Right atrium auricular region (tissue), 2 donors: ENCODE data around the gene KCNMA1. TPM values are rescaled to one million over a fixed set of nuclear protein-coding genes. Genes with fewer than 3 reads are reported as not detected.

Source experiments
- DNase-seq: peaks from one replicate; pipeline ENCODE4 v3.0.0-alpha.2; 2019; ENCODE audit warnings: low spot score
- H3K27ac ChIP-seq, 2 donors: fragments of 200-600 bp; sonication (generic); 1 replicate in 1 of 2; 2 replicates in 1 of 2; pipeline ENCODE4 v1.5.1; 2016 to 2019
- H3K27me3 ChIP-seq, 2 donors: fragments of 200-600 bp; sonication (generic); one replicate each; pipeline versions ENCODE4 v1.5.1 to v1.6.0; 2017 to 2019
- H3K36me3 ChIP-seq: fragments of 200-600 bp; sonication (generic); one replicate; pipeline ENCODE4 v1.5.1; 2016
- H3K4me1 ChIP-seq, 2 donors: fragments of 200-600 bp; sonication (generic); one replicate each; pipeline versions ENCODE4 v1.5.1 to v1.6.0; 2017 to 2019
- H3K4me3 ChIP-seq, 2 donors: fragments of 200-600 bp; sonication (generic); 1 replicate in 1 of 2; 2 replicates in 1 of 2; pipeline ENCODE4 v1.5.1; 2017 to 2019; ENCODE audit warnings: mild to moderate bottlenecking in 1 of 2, moderate library complexity in 1 of 2
- H3K9me3 ChIP-seq, 2 donors: fragments of 200-600 bp; sonication (generic); one replicate each; pipeline ENCODE4 v1.5.1; 2019
- CTCF ChIP-seq, 2 donors: fragments of 200-600 bp; sonication (generic); IDR thresholded peaks; one replicate each; pipeline ENCODE4 v1.5.1; 2019; ENCODE audit warnings: antibody characterized with exemption in 2 of 2
- total RNA-seq, 2 donors: library from RNA; depleted of rRNA; stranded (reverse); fragments of >200 nt; gene quantifications; one replicate each; pipeline ENCODE4 v1.1.0, GENCODE V29; 2016

The KCNMA1 gene
- total RNA-seq, 2 donors from 2014 or later: 2.3 to 3.5 TPM

GRCh38 chr10:77082601-77083252 is 554.9 kb downstream of the KCNMA1 start:
- DNase-seq: no peak
- H3K36me3 ChIP-seq: no peaks in the 10 kb centered on the region
- H3K4me1 ChIP-seq: peaks cover 0 to 8% of the 10 kb centered on the region in 2 donors
- no peaks in the 10 kb centered on the region for H3K27me3 ChIP-seq
- no peaks in the 10 kb centered on the region for H3K9me3 ChIP-seq
- TF ChIP-seq CTCF (IDR thresholded peaks at IDR 0.05): no peak
- H3K4me3 ChIP-seq: no peak overlapping the region
- H3K27ac ChIP-seq: no peak overlapping the region

- Histone ChIP-seq H3K9me3 (no peaks in the 10 kb centered on the region), H3K4me3 (no peak overlapping the region), H3K27me3 (no peaks in the 10 kb centered on the region), H3K36me3 (no peaks in the 10 kb centered on the region), H3K4me1 (peaks cover 0 to 8% of the 10 kb centered on the region in 2 donors), H3K27ac (no peak overlapping the region)
- no peak for DNase-seq
- no peak for TF ChIP-seq CTCF (IDR thresholded peaks at IDR 0.05)
Observed at GRCh38 chr10:77081481-77081891, 556.1 kb downstream of the KCNMA1 start.

GRCh38 chr10:77080361-77081027 is 557.1 kb downstream of the KCNMA1 start:
- Histone ChIP-seq H3K4me1 (peaks cover 0 to 8% of the 10 kb centered on the region in 2 donors), H3K27ac (no peak overlapping the region)
- no peak for DNase-seq

GRCh38 chr10:77079592-77080300 is 557.9 kb downstream of the KCNMA1 start:
- Histone ChIP-seq H3K36me3 (no peaks in the 10 kb centered on the region), H3K4me1 (peaks cover 0 to 5% of the 10 kb centered on the region in 2 donors), H3K4me3 (no peak overlapping the region), H3K27ac (no peak overlapping the region), H3K9me3 (no peaks in the 10 kb centered on the region), H3K27me3 (no peaks in the 10 kb centered on the region)
- TF ChIP-seq CTCF (IDR thresholded peaks at IDR 0.05): no peak
- DNase-seq: no peak

More at GRCh38 chr10:77080361-77081027, 557.1 kb downstream of the KCNMA1 start:
- H3K4me3 ChIP-seq: no peak overlapping the region
- H3K9me3 ChIP-seq: no peaks in the 10 kb centered on the region
- no peaks in the 10 kb centered on the region for H3K36me3 ChIP-seq
- no peak for TF ChIP-seq CTCF (IDR thresholded peaks at IDR 0.05)
- H3K27me3 ChIP-seq: no peaks in the 10 kb centered on the region

- no peak overlapping the region for H3K27ac ChIP-seq
- no peak overlapping the region for H3K4me3 ChIP-seq
- no peaks in the 10 kb centered on the region for H3K4me1 ChIP-seq
- no peak for DNase-seq
- no peaks in the 10 kb centered on the region for H3K36me3 ChIP-seq
- no peaks in the 10 kb centered on the region for H3K27me3 ChIP-seq
- TF ChIP-seq CTCF (IDR thresholded peaks at IDR 0.05): no peak
- no peaks in the 10 kb centered on the region for H3K9me3 ChIP-seq
Observed at GRCh38 chr10:77077316-77077945, 560.2 kb downstream of the KCNMA1 start.
